ENCODE data around the gene FNDC10. TPM values are rescaled to one million over a fixed set of nuclear protein-coding genes. Genes with fewer than 3 reads are reported as not detected.

Gene FNDC10
- total and polyA plus RNA-seq, 9 of the 15 experiments (the other 6 are each of a cell fraction or from before 2014, with no cell fraction given) = 0.08 to 6.3 (median 1.6) TPM

DNA sequence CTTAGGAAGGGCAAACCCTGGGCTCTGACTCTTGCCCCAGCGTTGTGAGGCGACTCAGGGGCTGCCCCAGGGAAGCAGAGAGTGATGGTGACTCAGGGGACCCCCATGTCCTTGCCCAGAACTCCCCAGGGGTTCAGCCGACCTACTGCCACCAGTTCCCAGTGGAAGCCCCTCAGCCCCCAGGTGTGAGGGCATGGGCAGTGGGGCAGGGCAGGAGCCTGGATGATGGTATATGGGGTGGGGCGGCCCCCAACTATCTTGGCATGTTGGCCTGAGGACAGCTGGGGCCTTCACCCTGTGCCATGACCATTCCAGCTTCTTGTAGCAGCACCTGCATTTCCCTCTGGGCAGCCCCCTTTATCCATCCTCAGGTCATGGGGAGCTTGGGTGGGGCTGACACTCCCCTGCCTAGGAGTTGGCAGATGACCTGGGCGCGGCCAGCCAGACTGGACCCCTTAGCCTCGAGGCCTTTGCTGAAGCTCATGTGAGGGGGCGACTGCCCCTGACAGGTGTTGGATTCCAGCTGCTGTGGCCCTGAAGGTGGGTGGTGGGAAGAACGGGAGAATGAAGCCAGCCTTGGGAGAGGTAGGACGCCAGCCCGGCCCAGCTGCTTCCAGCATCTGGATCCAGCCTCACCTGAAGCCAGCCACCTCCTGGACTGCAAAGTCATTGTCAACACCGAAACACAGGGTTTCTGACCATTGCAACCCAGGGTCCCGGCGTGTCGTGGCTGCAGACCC lies 1.8 kb upstream of the FNDC10 start:
- WGBS (ENCODE audit: insufficient coverage, low coverage, missing lambda C conversion rate) = 58% methylated on average over 15 of the region's 15 CpGs
- H3K27me3 ChIP-seq (ENCODE audit: control insufficient read depth in 2 of 2, insufficient read depth in 2 of 2, low read length in 2 of 2) = no peaks in the 10 kb centered on the region
- in situ Hi-C loops (cut with MboI) (no loop called here), intact Hi-C loops (cut with micrococcal nuclease) (no loop called here)
- TF ChIP-seq ZNF583 (CRISPR knock-in tag; IDR thresholded peaks at IDR 0.05) (no peak), ZBTB7A (IDR thresholded peaks at IDR 0.05; ENCODE audit: borderline replicate concordance, control insufficient read depth, low read depth, low read length) (0 out of 2 replicates have a peak, but pooled peaks have one; percentile 27), ZNF217 (CRISPR knock-in tag; IDR thresholded peaks at IDR 0.05) (no peak)
- peak overlapping the region in 1 of 2 experiments; percentile 73; a peak in 2 of 4 replicates for H3K9ac ChIP-seq (ENCODE audit: insufficient read depth in 1 of 2, low read depth in 2 of 2, low read length in 2 of 2)
- H3K9me3 ChIP-seq (replicated peaks; ENCODE audit: control insufficient read depth, insufficient read depth, low read depth, low read length) = no peaks in the 10 kb centered on the region
- CTCF ChIA-PET (ENCODE audit: low intra/inter-chr PET ratio) = no interaction called here
- H4K20me1 ChIP-seq (replicated peaks; ENCODE audit: control insufficient read depth, insufficient read depth, low read length) = no peaks in the 10 kb centered on the region; the same call in 1 of the 2 replicates
- no peaks in the 10 kb centered on the region for H3K9me1 ChIP-seq (ENCODE audit: control insufficient read depth, insufficient read depth, low read length)
- FAIRE-seq (no peak), ATAC-seq (no peak), DNase-seq (ENCODE audit: extremely low read depth in 1 of 4, low spot score in 3 of 4) (no peak)
- no peak overlapping the region for H3K4me3 ChIP-seq
- H3K36me3 ChIP-seq (ENCODE audit: control insufficient read depth, insufficient read depth, low read length) = no peaks in the 10 kb centered on the region
- no peak overlapping the region for H2AFZ ChIP-seq (ENCODE audit: low read depth, low read length)
- no TSS peak for BruUV-seq (replicated peaks)
- H3K4me2 ChIP-seq (ENCODE audit: insufficient read depth, low read length) = no peak overlapping the region
- peaks cover 20 to 91% of the 10 kb centered on the region in 2 experiments; a peak in 4 of 5 replicates for H3K4me1 ChIP-seq (replicated peaks in 1 of 2; ENCODE audit: control insufficient read depth in 2 of 2, insufficient read depth in 2 of 2, low read length in 2 of 2)
- no peaks in the 10 kb centered on the region; the same call in 2 of the 3 replicates for H3K79me2 ChIP-seq (ENCODE audit: control insufficient read depth, insufficient read depth, low read length)
- H3K27ac ChIP-seq (ENCODE audit: extremely low read depth, low read depth, low read length) = no peak overlapping the region
- POLR2A ChIA-PET = interaction anchor here (0.7 to 5.9 kb wide), 5 partner anchors 8 to 22 kb away, joined by 3 to 61 read pairs (median 3); partner anchors contain the start of gene MIB2

Measured in K562 (cell line).